ENCODE results near the gene TCERG1L.
"Not testable (repeated sequence)": the region's sequence is repeated elsewhere in the genome, so short reads cannot be mapped to it uniquely, and the experiment has no call there.

Gene TCERG1L

GRCh38 chr10:131137223-131137622 is 174.3 kb downstream of the TCERG1L start:
- Histone ChIP-seq H3K4me3 (ENCODE audit: low read depth, low read length) (no peak overlapping the region), H3K9ac (ENCODE audit: low read length) (no peak overlapping the region), H3K27ac (ENCODE audit: low read depth, low read length) (no peak overlapping the region), H3K4me1 (ENCODE audit: control insufficient read depth, insufficient read depth, low read length) (0 out of 2 replicates have a peak, but pooled peaks cover under 1% of the 10 kb centered on the region), H3K36me3 (ENCODE audit: control insufficient read depth, insufficient read depth, low read length) (no peaks in the 10 kb centered on the region), H3K27me3 (ENCODE audit: control insufficient read depth, insufficient read depth, low read length) (no peaks in the 10 kb centered on the region), H3K9me3 (ENCODE audit: control insufficient read depth, insufficient read depth, low read depth, low read length) (no peaks in the 10 kb centered on the region)

- H3K9me3 ChIP-seq (ENCODE audit: control insufficient read depth, insufficient read depth, low read depth, low read length); H3K4me1 ChIP-seq (ENCODE audit: control insufficient read depth, insufficient read depth, low read length); H3K27ac ChIP-seq (ENCODE audit: low read depth, low read length); H3K9ac ChIP-seq (ENCODE audit: low read length); H3K4me3 ChIP-seq (ENCODE audit: low read depth, low read length); H3K36me3 ChIP-seq (ENCODE audit: control insufficient read depth, insufficient read depth, low read length); H3K27me3 ChIP-seq (ENCODE audit: control insufficient read depth, insufficient read depth, low read length): not testable (repeated sequence)
These were observed 175.2 kb downstream of the TCERG1L start for GRCh38 chr10:131136336-131136735.

- H3K4me3 ChIP-seq (ENCODE audit: low read depth, low read length): no peak overlapping the region
- peaks cover 6% of the 10 kb centered on the region; the same call in 1 of the 2 replicates for H3K4me1 ChIP-seq (ENCODE audit: control insufficient read depth, insufficient read depth, low read length)
- H3K36me3 ChIP-seq (ENCODE audit: control insufficient read depth, insufficient read depth, low read length): no peaks in the 10 kb centered on the region
- no peaks in the 10 kb centered on the region for H3K27me3 ChIP-seq (ENCODE audit: control insufficient read depth, insufficient read depth, low read length)
- H3K9me3 ChIP-seq (ENCODE audit: control insufficient read depth, insufficient read depth, low read depth, low read length): no peaks in the 10 kb centered on the region
- no peak overlapping the region for H3K9ac ChIP-seq (ENCODE audit: low read length)
- H3K27ac ChIP-seq (ENCODE audit: low read depth, low read length): no peak overlapping the region
These were observed 175.8 kb downstream of the TCERG1L start for GRCh38 chr10:131135716-131136115.

- Histone ChIP-seq H3K36me3 (ENCODE audit: control insufficient read depth, insufficient read depth, low read length) (no peaks in the 10 kb centered on the region), H3K4me1 (ENCODE audit: control insufficient read depth, insufficient read depth, low read length) (peaks cover 6% of the 10 kb centered on the region; the same call in 1 of the 2 replicates), H3K9ac (ENCODE audit: low read length) (no peak overlapping the region), H3K4me3 (ENCODE audit: low read depth, low read length) (no peak overlapping the region), H3K27ac (ENCODE audit: low read depth, low read length) (no peak overlapping the region), H3K27me3 (ENCODE audit: control insufficient read depth, insufficient read depth, low read length) (no peaks in the 10 kb centered on the region), H3K9me3 (ENCODE audit: control insufficient read depth, insufficient read depth, low read depth, low read length) (no peaks in the 10 kb centered on the region)
These were observed 176.9 kb downstream of the TCERG1L start for GRCh38 chr10:131134651-131135050.

GRCh38 chr10:131134001-131134576 is 177.4 kb downstream of the TCERG1L start:
- H3K27ac ChIP-seq (ENCODE audit: low read depth, low read length): no peak overlapping the region
- H3K4me1 ChIP-seq (ENCODE audit: control insufficient read depth, insufficient read depth, low read length): peaks cover 8% of the 10 kb centered on the region; the same call in 1 of the 2 replicates
- H3K9ac ChIP-seq (ENCODE audit: low read length): no peak overlapping the region
- no peaks in the 10 kb centered on the region for H3K27me3 ChIP-seq (ENCODE audit: control insufficient read depth, insufficient read depth, low read length)
- H3K36me3 ChIP-seq (ENCODE audit: control insufficient read depth, insufficient read depth, low read length): no peaks in the 10 kb centered on the region
- H3K4me3 ChIP-seq (ENCODE audit: low read depth, low read length): no peak overlapping the region
- no peaks in the 10 kb centered on the region for H3K9me3 ChIP-seq (ENCODE audit: control insufficient read depth, insufficient read depth, low read depth, low read length)

GRCh38 chr10:131132681-131133080 is 178.8 kb downstream of the TCERG1L start:
- H3K9me3 ChIP-seq (ENCODE audit: control insufficient read depth, insufficient read depth, low read depth, low read length): no peaks in the 10 kb centered on the region
- H3K9ac ChIP-seq (ENCODE audit: low read length): no peak overlapping the region
- no peak overlapping the region for H3K27ac ChIP-seq (ENCODE audit: low read depth, low read length)
- H3K4me3 ChIP-seq (ENCODE audit: low read depth, low read length): no peak overlapping the region
- H3K27me3 ChIP-seq (ENCODE audit: control insufficient read depth, insufficient read depth, low read length): no peaks in the 10 kb centered on the region
- peaks cover 8% of the 10 kb centered on the region; the same call in 1 of the 2 replicates for H3K4me1 ChIP-seq (ENCODE audit: control insufficient read depth, insufficient read depth, low read length)
- no peaks in the 10 kb centered on the region for H3K36me3 ChIP-seq (ENCODE audit: control insufficient read depth, insufficient read depth, low read length)

- Histone ChIP-seq H3K4me1 (ENCODE audit: control insufficient read depth, insufficient read depth, low read length) (peaks cover 15% of the 10 kb centered on the region; the same call in 1 of the 2 replicates), H3K9ac (ENCODE audit: low read length) (no peak overlapping the region), H3K9me3 (ENCODE audit: control insufficient read depth, insufficient read depth, low read depth, low read length) (no peaks in the 10 kb centered on the region), H3K27me3 (ENCODE audit: control insufficient read depth, insufficient read depth, low read length) (no peaks in the 10 kb centered on the region), H3K4me3 (ENCODE audit: low read depth, low read length) (no peak overlapping the region), H3K36me3 (ENCODE audit: control insufficient read depth, insufficient read depth, low read length) (no peaks in the 10 kb centered on the region), H3K27ac (ENCODE audit: low read depth, low read length) (no peak overlapping the region)
These were observed 179.6 kb downstream of the TCERG1L start for GRCh38 chr10:131131726-131132591.

- Histone ChIP-seq H3K4me1 (ENCODE audit: control insufficient read depth, insufficient read depth, low read length) (peaks cover 25% of the 10 kb centered on the region), H3K9ac (ENCODE audit: low read length) (no peak overlapping the region), H3K9me3 (ENCODE audit: control insufficient read depth, insufficient read depth, low read depth, low read length) (no peaks in the 10 kb centered on the region), H3K27ac (ENCODE audit: low read depth, low read length) (no peak overlapping the region), H3K36me3 (ENCODE audit: control insufficient read depth, insufficient read depth, low read length) (no peaks in the 10 kb centered on the region), H3K27me3 (ENCODE audit: control insufficient read depth, insufficient read depth, low read length) (no peaks in the 10 kb centered on the region), H3K4me3 (ENCODE audit: low read depth, low read length) (no peak overlapping the region)
These were observed 181.5 kb downstream of the TCERG1L start for GRCh38 chr10:131130025-131130424.

- Histone ChIP-seq H3K27ac (ENCODE audit: low read depth, low read length) (no peak overlapping the region), H3K27me3 (ENCODE audit: control insufficient read depth, insufficient read depth, low read length) (no peaks in the 10 kb centered on the region)
These were observed 182.0 kb downstream of the TCERG1L start for GRCh38 chr10:131129544-131129943.

GRCh38 chr10:131128731-131129130 is 182.8 kb downstream of the TCERG1L start:
- Histone ChIP-seq H3K9ac (ENCODE audit: low read length) (no peak overlapping the region), H3K27ac (ENCODE audit: low read depth, low read length) (no peak overlapping the region), H3K36me3 (ENCODE audit: control insufficient read depth, insufficient read depth, low read length) (no peaks in the 10 kb centered on the region), H3K9me3 (ENCODE audit: control insufficient read depth, insufficient read depth, low read depth, low read length) (no peaks in the 10 kb centered on the region), H3K27me3 (ENCODE audit: control insufficient read depth, insufficient read depth, low read length) (no peaks in the 10 kb centered on the region), H3K4me1 (ENCODE audit: control insufficient read depth, insufficient read depth, low read length) (peaks cover 25% of the 10 kb centered on the region), H3K4me3 (ENCODE audit: low read depth, low read length) (no peak overlapping the region)

More at GRCh38 chr10:131129544-131129943, 182.0 kb downstream of the TCERG1L start:
- H3K4me1 ChIP-seq (ENCODE audit: control insufficient read depth, insufficient read depth, low read length): peaks cover 25% of the 10 kb centered on the region
- no peaks in the 10 kb centered on the region for H3K9me3 ChIP-seq (ENCODE audit: control insufficient read depth, insufficient read depth, low read depth, low read length)
- H3K9ac ChIP-seq (ENCODE audit: low read length): no peak overlapping the region
- no peak overlapping the region for H3K4me3 ChIP-seq (ENCODE audit: low read depth, low read length)
- no peaks in the 10 kb centered on the region for H3K36me3 ChIP-seq (ENCODE audit: control insufficient read depth, insufficient read depth, low read length)

- Histone ChIP-seq H3K9ac (ENCODE audit: low read length) (no peak overlapping the region), H3K27ac (ENCODE audit: low read depth, low read length) (no peak overlapping the region), H3K27me3 (ENCODE audit: control insufficient read depth, insufficient read depth, low read length) (no peaks in the 10 kb centered on the region), H3K4me3 (ENCODE audit: low read depth, low read length) (no peak overlapping the region), H3K9me3 (ENCODE audit: control insufficient read depth, insufficient read depth, low read depth, low read length) (peaks cover 7% of the 10 kb centered on the region; the same call in 1 of the 2 replicates), H3K4me1 (ENCODE audit: control insufficient read depth, insufficient read depth, low read length) (peaks cover 25% of the 10 kb centered on the region), H3K36me3 (ENCODE audit: control insufficient read depth, insufficient read depth, low read length) (no peaks in the 10 kb centered on the region)
These were observed 183.9 kb downstream of the TCERG1L start for GRCh38 chr10:131127610-131128009.
